Peyer's patch (tissue), 4 donors: Measurements from ENCODE around the gene CBX1. TPM values are rescaled to one million over a fixed set of nuclear protein-coding genes. Genes with fewer than 3 reads are reported as not detected.

Experiments used
- DNase-seq, 3 donors: peaks; one replicate each; pipeline ENCODE4 v3.0.0-alpha.2; 2017 to 2019
- H3K27ac ChIP-seq, 4 donors: fragments of 200-600 bp; sonication (generic); one replicate each; pipeline ENCODE4 v1.5.1; 2016 to 2019
- H3K27me3 ChIP-seq, 2 donors: fragments of 200-600 bp; sonication (generic); one replicate each; pipeline ENCODE4 v1.5.1; 2019
- H3K36me3 ChIP-seq, 3 donors: fragments of 200-600 bp; sonication (generic); one replicate each; pipeline ENCODE4 v1.5.1; 2016 to 2019
- H3K4me1 ChIP-seq, 4 donors: fragments of 200-600 bp; sonication (generic); one replicate each; pipeline ENCODE4 v1.5.1; 2016 to 2019
- H3K4me3 ChIP-seq, 4 donors: fragments of 200-600 bp; sonication (generic); 1 replicate in 3 of 4; 2 replicates in 1 of 4; pipeline ENCODE4 v1.5.1; 2016 to 2019; ENCODE audit warnings: mild to moderate bottlenecking in 1 of 4
- H3K9me3 ChIP-seq, 4 donors: fragments of 200-600 bp; sonication (generic); one replicate each; pipeline ENCODE4 v1.5.1; 2016 to 2019; ENCODE audit warnings: mild to moderate bottlenecking in 1 of 4
- CTCF ChIP-seq, 6 experiments: fragments of 450-650 bp in 4 of 6; fragments of 200-600 bp in 2 of 6; sonication (generic) in 1 of 6; IDR thresholded peaks; one replicate each; pipeline ENCODE4 v1.5.1; 2017 to 2019; ENCODE audit warnings: antibody characterized with exemption in 6 of 6, mild to moderate bottlenecking in 3 of 6, moderate library complexity in 1 of 6
- POLR2A ChIP-seq, 2 donors: fragments of 450-650 bp; IDR thresholded peaks; one replicate each; pipeline ENCODE4 v1.5.1; 2017; ENCODE audit warnings: antibody characterized with exemption in 2 of 2, mild to moderate bottlenecking in 2 of 2, moderate library complexity in 2 of 2
- total RNA-seq, 4 donors: library from RNA; depleted of rRNA; stranded (reverse); fragments of >200 nt; gene quantifications; one replicate each; pipeline ENCODE4 v1.1.0, GENCODE V29; 2016

CBX1 gene
- total RNA-seq, 4 donors from 2014 or later, result 7.2 to 14.0 (median 8.5) TPM

GRCh38 chr17:48134912-48135480 is 33.7 kb upstream of the CBX1 start:
- H3K27ac ChIP-seq, result no peak overlapping the region
- DNase-seq, result peak in 1 of 3 donors; percentile 34
- no peak for TF ChIP-seq POLR2A (IDR thresholded peaks at IDR 0.05)
- TF ChIP-seq CTCF (IDR thresholded peaks at IDR 0.05), result no peak
- no peaks in the 10 kb centered on the region for H3K27me3 ChIP-seq
- no peak overlapping the region for H3K4me3 ChIP-seq
- H3K36me3 ChIP-seq, result no peaks in the 10 kb centered on the region
- H3K4me1 ChIP-seq, result no peaks in the 10 kb centered on the region
- H3K9me3 ChIP-seq, result no peaks in the 10 kb centered on the region

GRCh38 chr17:48132385-48132784 is 31.1 kb upstream of the CBX1 start:
- Histone ChIP-seq H3K36me3 (no peaks in the 10 kb centered on the region), H3K4me3 (no peak overlapping the region), H3K27me3 (no peaks in the 10 kb centered on the region), H3K27ac (no peak overlapping the region), H3K9me3 (no peaks in the 10 kb centered on the region), H3K4me1 (no peaks in the 10 kb centered on the region)
- no peak for TF ChIP-seq POLR2A (IDR thresholded peaks at IDR 0.05)
- TF ChIP-seq CTCF (IDR thresholded peaks at IDR 0.05), result no peak
- peak in 1 of 3 donors; percentile 42 for DNase-seq

GRCh38 chr17:48131216-48131824 is 30.0 kb upstream of the CBX1 start:
- TF ChIP-seq POLR2A (IDR thresholded peaks at IDR 0.05) (no peak), CTCF (IDR thresholded peaks at IDR 0.05) (peak; percentile 45 to 85 (median 81))
- peak in 2 of 3 donors; percentile 59 to 77 for DNase-seq
- H3K4me3 ChIP-seq, result no peak overlapping the region
- no peaks in the 10 kb centered on the region for H3K36me3 ChIP-seq
- H3K27me3 ChIP-seq, result no peaks in the 10 kb centered on the region
- H3K4me1 ChIP-seq, result no peaks in the 10 kb centered on the region
- no peak overlapping the region for H3K27ac ChIP-seq
- H3K9me3 ChIP-seq, result no peaks in the 10 kb centered on the region

- DNase-seq, result peak in 1 of 3 donors; percentile 10
Observed at GRCh38 chr17:48129981-48130380, 28.7 kb upstream of the CBX1 start.

GRCh38 chr17:48128400-48128799 is 27.1 kb upstream of the CBX1 start:
- peak in 1 of 3 donors; percentile 5 for DNase-seq
- H3K4me1 ChIP-seq, result no peaks in the 10 kb centered on the region
- H3K4me3 ChIP-seq, result no peak overlapping the region
- no peaks in the 10 kb centered on the region for H3K27me3 ChIP-seq
- H3K9me3 ChIP-seq, result no peaks in the 10 kb centered on the region
- H3K27ac ChIP-seq, result no peak overlapping the region
- H3K36me3 ChIP-seq, result peaks cover 0 to 8% (median 0%) of the 10 kb centered on the region in 3 donors
- TF ChIP-seq POLR2A (IDR thresholded peaks at IDR 0.05) (no peak), CTCF (IDR thresholded peaks at IDR 0.05) (no peak)

More at GRCh38 chr17:48129981-48130380, 28.7 kb upstream of the CBX1 start:
- Histone ChIP-seq H3K27ac (no peak overlapping the region), H3K27me3 (no peaks in the 10 kb centered on the region), H3K4me1 (no peaks in the 10 kb centered on the region), H3K9me3 (no peaks in the 10 kb centered on the region), H3K36me3 (peaks cover 0 to 5% (median 0%) of the 10 kb centered on the region in 3 donors), H3K4me3 (no peak overlapping the region)
- no peak for TF ChIP-seq POLR2A (IDR thresholded peaks at IDR 0.05)
- no peak for TF ChIP-seq CTCF (IDR thresholded peaks at IDR 0.05)
